ENCODE measurements around the gene SMAD4. TPM values are rescaled to one million over a fixed set of nuclear protein-coding genes. Genes with fewer than 3 reads are reported as not detected.
"Not testable (repeated sequence)": the region's sequence is repeated elsewhere in the genome, so short reads cannot be mapped to it uniquely, and the experiment has no call there.

Gene SMAD4
- 88.7 TPM for total RNA-seq
- long read RNA-seq, full-length matches to known transcripts, result 82 of 113 reads
- long read RNA-seq, partial matches to known transcripts, result 13 of 113 reads
- long read RNA-seq, other reads (novel, unspliced or antisense), result 18 of 113 reads

DNA sequence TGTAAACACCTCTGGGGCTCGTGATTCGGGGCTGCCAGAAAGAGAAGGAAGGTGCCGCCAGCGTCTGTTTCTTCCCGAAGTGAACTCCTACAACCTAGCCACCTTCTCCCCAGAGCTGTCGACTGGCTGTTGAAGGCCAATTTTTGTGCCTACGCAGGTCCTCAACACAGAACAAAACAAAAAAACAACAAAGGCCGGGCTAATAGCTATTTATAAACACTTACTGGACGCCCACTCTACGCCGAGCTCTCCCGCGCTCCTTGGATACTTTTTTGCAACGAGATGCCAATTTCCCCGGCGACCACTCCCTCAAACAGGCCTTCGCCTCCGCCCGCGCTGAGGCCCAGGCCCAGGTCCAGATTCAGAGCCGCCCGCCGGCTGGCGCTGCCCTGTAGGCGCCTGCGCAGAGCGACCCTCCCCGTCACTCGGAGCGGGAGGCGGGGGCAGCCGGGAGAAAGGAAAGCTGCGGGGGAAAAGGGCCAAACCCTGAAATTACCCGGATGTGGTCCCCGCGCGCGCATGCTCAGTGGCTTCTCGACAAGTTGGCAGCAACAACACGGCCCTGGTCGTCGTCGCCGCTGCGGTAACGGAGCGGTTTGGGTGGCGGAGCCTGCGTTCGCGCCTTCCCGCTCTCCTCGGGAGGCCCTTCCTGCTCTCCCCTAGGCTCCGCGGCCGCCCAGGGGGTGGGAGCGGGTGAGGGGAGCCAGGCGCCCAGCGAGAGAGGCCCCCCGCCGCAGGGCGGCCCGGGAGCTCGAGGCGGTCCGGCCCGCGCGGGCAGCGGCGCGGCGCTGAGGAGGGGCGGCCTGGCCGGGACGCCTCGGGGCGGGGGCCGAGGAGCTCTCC lies at the start of gene SMAD4:
TSS of gene SMAD4 (plus strand) at position 520 of the 843 bp plus-strand sequence. CDS start 16,834 bp downstream, outside the sequence.
- intact Hi-C loops (cut with DNase I), result loop anchor here (1.0 to 2.0 kb wide), 3 partner anchors 62 to 167 kb away; partner anchors contain the start of genes ELAC1, ME2 and MEX3C
- DNase-seq (ENCODE audit: low spot score), result peak; percentile 99

GRCh38 chr18:50981381-50981780 lies 48.6 kb upstream of the SMAD4 start:
- intact Hi-C loops (cut with DNase I), result no loop called here
- DNase-seq (ENCODE audit: low spot score), result no peak

DNA sequence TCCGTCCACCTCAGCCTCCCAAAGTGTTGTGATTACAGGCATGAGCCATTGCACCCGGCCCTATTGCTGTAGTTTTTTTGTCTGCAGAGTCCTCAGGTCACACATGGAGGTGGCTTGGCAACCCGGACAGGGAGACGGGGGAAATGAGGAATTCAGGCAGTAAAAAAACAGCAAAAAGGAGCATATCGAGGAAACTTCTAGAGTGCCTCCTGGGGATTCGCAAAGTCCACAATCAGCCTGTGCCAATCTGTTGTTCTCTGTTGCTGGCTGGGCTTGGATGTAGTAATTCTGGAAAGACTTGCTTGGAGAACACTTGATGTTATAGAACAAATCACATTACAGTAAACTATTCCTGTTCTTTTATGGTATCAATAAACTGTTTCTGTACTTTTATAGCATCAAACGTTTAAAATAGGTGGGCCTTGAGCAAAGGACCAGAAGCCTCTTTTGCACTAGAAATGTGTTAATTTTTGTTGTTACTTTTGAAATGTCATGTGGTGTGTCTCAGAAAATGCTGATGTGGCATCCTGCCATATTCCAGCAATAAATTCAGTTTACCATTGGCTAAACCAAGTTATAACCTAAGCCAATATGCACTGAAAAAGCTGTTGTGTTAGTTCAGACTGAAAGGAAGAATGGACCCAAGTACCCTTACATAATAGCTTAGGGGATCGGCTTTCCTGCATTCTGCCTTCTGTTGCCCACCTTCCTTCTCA lies 47.8 kb upstream of the SMAD4 start:
- DNase-seq (ENCODE audit: low spot score), result no peak
- intact Hi-C loops (cut with DNase I), result no loop called here

- intact Hi-C loops (cut with DNase I), result no loop called here
- no peak for DNase-seq (ENCODE audit: low spot score)
These were observed 47.2 kb upstream of the SMAD4 start for GRCh38 chr18:50982802-50983179.

DNA sequence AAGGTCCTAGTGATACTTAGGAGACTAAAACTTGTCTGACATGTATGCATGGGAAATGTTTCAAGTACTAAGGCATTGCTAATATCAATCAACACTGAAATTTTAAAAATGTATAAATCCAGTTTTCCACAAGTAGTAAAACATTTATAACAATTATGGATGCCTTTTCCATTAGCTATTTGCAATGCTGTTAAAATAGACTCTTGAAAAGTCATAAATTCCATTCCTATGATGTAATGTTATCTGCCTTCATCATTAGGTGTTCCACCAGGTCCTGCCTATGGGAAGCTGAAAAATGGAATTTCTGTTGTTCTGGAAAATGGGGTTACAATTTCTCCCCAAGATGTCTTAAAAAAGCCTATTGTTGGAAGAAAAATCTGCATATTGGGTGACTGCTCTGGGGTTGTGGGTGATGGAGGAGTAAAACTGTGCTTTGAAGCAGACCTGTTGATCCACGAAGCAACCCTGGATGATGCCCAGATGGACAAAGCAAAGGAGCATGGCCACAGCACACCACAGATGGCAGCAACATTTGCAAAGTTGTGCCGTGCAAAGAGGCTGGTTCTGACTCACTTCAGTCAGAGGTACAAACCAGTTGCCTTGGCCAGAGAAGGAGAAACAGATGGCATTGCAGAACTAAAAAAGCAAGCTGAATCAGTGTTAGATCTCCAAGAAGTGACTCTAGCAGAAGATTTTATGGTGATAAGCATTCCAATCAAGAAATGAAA lies 43.5 kb upstream of the SMAD4 start:
- intact Hi-C loops (cut with DNase I), result no loop called here
- DNase-seq (ENCODE audit: low spot score), result no peak

GRCh38 chr18:50987261-50987660 lies 42.8 kb upstream of the SMAD4 start:
- intact Hi-C loops (cut with DNase I), result no loop called here
- DNase-seq (ENCODE audit: low spot score), result no peak

DNA sequence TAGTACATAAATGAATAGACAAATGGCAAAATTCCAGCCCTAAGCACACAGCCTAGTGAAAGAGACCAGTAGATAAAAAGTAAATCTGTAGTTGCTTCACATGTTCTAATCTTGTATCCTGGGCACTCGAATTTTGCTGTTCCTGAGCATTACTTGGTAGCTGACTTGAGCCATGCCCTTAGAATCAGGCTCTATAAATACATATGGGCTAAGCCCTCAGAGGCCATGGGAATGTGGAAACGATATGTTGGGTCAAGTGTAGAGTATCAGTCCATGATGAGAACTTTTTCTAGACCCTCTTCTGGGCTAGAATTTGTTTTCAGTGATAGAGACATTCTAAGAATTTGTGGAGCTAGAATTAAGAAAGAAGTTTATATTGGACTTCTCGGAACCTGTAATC lies 40.3 kb upstream of the SMAD4 start:
- no peak for DNase-seq (ENCODE audit: low spot score)
- intact Hi-C loops (cut with DNase I), result no loop called here

DNA sequence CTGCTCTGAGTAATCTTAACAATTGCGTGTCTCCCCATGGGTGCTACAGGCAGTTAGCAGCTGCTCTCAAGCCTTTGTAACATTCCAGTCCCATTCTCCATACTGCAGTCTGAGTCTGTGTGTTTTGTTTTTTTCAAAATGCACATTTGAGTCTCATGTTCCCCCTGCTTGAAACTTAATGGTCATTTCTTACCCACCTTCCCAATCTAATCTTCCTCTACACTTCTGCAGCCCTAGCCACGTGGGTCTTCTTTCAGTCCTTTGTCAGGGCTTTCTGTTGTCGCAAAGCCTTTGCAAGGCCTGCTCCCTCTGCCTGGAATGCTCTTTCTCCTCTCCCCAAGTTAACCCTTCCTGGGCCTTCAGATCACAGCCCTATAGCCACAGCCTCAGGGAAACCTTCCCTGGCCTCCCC lies 37.7 kb upstream of the SMAD4 start:
- DNase-seq (ENCODE audit: low spot score), result no peak
- intact Hi-C loops (cut with DNase I), result no loop called here

DNA sequence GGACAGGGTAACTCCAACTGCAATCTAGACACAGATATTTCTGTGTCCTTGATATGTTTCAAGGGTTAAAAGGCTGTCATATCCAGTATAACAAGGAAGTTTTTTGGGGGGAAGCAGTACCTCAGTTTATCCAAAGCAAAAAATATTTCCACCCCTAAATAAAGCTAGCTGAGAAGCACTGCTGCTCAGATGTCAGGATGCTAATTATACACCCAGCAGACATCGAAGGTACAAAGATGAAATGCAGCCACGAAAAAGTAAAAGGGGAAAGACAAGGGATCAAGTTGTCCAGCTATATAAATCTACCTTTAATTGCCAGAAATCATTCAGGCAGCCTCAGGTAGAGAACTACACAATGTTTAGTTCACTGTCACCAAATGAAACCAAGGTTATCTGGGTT lies 36.0 kb upstream of the SMAD4 start:
- intact Hi-C loops (cut with DNase I), result no loop called here
- no peak for DNase-seq (ENCODE audit: low spot score)

- DNase-seq (ENCODE audit: low spot score); intact Hi-C loops (cut with DNase I): not testable (repeated sequence)
These were observed 26.8 kb upstream of the SMAD4 start for GRCh38 chr18:51003174-51003573.

GRCh38 chr18:51006061-51006818 lies 23.8 kb upstream of the SMAD4 start:
- intact Hi-C loops (cut with DNase I), result no loop called here
- DNase-seq (ENCODE audit: low spot score), result no peak

DNA sequence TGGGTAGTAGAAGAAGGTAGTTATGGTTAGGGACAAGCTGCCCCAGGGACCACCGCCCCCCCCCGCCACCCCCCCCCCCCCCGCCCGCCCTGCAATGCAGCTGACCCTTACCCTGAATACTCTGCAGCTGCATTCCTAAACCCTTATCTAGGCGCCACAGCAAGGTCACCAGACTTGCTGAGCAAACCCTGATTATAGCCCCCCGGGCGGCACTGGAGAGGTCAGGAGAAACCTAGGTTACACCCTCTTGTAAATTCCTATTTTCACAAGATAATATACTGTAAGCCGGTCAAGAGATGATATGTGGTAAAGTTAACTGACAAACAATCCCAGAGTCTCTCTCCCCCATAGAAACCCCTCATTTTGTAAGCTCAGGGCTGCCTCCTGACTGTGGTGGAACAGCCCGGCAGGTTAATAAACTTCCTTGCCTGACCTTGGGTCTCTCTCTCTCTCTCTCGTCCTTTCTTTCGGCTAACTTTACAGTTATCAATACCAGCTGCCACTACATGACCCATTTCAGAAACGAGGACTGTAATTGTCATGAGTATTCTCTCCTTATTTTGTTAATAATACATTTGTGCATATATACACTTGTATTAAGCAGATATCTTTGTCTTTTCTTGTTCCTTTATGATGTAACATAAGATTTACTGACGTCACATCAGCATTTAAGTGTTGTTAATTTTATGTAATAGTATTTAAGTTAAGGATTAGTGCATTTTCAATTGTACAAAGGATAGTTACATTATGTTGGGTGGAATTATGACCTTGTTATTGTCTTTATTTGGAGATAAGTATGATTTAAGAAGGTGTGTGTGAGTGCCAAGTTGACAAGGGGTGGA lies 22.8 kb upstream of the SMAD4 start:
- intact Hi-C loops (cut with DNase I), result no loop called here
- no peak for DNase-seq (ENCODE audit: low spot score)

DNA sequence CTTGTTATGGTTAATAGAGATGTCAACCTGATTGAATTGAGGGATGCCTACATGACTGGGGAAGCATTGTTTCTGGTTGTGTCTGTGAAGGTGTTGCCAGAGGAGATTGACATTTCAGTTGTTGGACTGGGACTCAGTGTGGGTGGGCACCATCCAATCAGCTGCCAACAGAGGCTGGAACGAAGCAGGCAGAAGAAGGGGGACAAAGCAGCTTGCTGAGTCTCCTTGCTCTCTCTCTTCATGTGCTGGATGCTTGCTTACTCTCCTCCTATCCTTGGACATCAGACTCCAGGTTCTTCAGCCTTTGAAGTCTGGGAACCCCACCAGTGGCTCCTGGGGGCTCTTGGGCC lies 22.2 kb upstream of the SMAD4 start:
- DNase-seq (ENCODE audit: low spot score), result no peak
- intact Hi-C loops (cut with DNase I), result no loop called here

DNA sequence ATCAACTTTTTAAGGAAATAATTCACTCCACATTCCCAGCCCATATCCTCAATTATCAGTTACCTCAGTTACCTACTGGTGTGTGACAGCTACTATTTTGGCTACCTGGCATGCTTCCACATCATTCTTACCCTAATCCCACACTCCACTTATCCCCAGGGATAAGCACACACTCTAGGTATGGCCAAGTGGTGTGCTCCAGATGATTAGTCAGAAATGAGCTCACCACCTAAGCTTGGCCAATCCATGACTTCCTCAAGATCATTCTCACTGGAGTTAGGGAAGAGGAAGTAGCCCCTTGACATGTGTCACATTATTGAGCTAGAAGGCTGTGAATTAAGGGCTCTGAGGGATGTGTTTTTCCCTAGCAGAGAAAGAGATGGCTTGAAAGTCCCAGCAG lies 20.9 kb upstream of the SMAD4 start:
- intact Hi-C loops (cut with DNase I), result no loop called here
- no peak for DNase-seq (ENCODE audit: low spot score)

DNA sequence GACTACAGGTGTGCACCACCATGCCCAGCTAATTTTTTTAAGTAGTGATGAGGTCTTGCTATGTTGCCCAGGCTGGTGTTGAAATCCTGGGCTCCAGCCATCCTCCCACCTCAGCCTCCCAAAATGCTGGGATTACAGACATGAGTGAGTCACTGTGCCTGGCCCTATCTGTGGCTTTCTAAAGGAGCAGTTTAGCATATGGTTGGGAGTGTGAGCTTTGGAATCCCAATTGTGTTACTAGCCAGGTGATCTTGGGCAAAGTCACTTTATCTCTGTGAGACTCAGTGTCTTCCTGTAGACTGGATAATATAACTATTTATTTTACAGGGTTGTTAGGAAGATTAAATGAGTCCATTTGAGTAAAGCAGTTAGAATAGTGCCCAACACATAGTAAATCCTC lies 19.8 kb upstream of the SMAD4 start:
- intact Hi-C loops (cut with DNase I), result no loop called here
- DNase-seq (ENCODE audit: low spot score), result no peak

GRCh38 chr18:51011709-51012108 lies 18.3 kb upstream of the SMAD4 start:
- intact Hi-C loops (cut with DNase I), result no loop called here
- no peak for DNase-seq (ENCODE audit: low spot score)

DNA sequence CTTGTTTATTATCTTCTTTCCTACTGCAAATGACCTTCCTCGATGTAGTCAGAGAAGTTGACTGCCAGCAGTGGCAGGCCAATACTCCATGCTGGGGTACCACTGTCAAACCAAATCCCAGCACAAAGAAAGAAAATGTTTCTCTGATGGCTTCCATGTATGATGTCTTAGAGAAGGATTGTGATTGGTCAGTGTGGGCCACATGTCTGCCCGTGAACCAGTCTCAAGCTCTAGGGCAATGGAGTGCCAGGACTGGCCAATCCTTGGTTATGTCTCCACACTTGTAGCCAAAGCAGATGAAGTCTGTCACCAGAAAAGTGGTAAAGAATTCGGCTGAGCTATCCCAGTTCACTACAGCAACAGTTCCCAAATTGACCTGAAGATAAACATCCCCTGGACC lies 17.6 kb upstream of the SMAD4 start:
- intact Hi-C loops (cut with DNase I), result no loop called here
- no peak for DNase-seq (ENCODE audit: low spot score)

DNA sequence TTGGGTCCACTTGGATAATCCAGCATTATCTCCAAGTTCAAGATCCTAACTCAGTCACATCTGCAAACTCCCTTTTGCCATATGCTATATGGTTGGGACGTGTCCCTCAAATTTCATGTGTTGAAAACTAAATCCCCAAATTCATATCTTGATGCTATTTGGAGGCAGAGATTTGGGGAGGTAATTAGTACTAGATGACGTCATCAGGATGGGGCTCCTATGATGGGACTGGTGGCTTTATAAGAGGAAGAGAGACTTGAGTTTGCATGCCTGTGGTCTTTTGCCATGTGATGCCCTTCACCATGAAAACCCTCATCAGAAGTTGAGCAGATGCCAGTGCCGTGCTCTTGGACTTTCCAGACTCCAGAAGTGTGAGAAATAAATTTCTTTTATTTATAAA lies 16.8 kb upstream of the SMAD4 start:
- DNase-seq (ENCODE audit: low spot score), result no peak
- intact Hi-C loops (cut with DNase I), result no loop called here

Measured in cardiac septum (tissue), 1 donor.